NCI-H2227 (cell line): ENCODE data around the gene CD82.
"Not testable (repeated sequence)": the region's sequence is repeated elsewhere in the genome, so short reads cannot be mapped to it uniquely, and the experiment has no call there.

Experiments used
- DNase-seq: peaks from one replicate; lab custom pipeline; 2025; ENCODE audit not compliant: unreplicated experiment; lab: John Stamatoyannopoulos, UW

Gene CD82

GRCh38 chr11:44533921-44534711 is 31.3 kb upstream of the CD82 start:
- DNase-seq: no peak

DNA sequence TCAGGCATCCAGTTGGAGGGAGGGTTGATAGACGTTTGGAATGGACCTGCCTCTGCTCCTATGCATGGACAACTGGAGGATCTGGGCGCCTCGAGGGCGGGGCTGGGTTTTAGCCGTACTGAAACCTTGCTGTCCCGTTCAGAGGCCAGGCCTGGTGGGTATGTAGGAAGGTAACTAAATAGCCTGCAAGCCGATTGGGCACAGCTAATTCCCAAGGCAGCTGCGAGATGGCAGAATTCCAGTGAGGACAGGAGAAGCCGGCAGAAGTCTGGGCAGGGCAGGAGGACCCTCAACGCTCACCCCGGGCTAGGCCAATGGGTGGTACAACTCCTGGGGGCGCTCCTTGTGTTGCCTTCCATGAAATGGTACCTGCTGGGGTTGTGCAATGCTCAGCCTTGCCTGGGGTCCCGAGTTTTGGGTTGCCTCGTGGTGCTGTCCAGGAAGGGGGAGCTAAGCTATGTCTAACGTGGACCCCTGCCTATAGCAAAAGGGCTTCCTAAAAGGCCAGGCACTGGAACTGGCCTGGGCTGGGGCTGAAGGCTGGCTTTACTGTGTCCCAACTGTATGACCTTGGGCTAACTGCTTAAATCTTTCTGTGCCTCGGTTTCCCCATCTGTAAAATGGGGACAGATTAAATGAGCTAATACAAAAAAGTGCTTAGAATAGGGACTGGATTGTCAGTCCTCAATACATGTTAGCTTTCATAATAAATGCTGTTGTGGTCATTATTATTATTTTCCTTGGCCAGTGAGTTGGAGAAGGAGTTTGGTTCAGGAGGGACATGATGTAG is 30.1 kb upstream of the CD82 start:
- no peak for DNase-seq

GRCh38 chr11:44536788-44537516 is 28.5 kb upstream of the CD82 start:
- no peak for DNase-seq

DNA sequence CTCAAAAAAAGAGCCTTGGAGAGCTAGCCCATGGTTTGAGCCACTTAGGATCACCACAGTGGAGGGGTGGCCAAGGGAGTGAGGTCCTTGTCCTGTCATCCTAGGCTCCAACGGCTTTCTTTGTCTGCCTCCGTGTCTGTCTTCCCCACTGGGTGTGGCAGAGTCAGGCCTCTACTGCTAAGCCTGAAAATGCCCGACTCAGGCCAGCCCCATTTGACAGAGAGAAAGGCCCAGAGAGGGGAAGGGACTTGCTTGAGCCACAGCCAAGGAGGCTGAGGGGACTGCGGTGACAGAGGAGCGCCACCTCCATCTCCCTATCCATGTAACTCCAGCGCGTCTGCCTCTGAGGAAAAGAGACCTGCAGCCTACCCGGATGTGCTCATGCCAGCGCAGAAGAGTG is 27.8 kb upstream of the CD82 start:
- DNase-seq: no peak

DNA sequence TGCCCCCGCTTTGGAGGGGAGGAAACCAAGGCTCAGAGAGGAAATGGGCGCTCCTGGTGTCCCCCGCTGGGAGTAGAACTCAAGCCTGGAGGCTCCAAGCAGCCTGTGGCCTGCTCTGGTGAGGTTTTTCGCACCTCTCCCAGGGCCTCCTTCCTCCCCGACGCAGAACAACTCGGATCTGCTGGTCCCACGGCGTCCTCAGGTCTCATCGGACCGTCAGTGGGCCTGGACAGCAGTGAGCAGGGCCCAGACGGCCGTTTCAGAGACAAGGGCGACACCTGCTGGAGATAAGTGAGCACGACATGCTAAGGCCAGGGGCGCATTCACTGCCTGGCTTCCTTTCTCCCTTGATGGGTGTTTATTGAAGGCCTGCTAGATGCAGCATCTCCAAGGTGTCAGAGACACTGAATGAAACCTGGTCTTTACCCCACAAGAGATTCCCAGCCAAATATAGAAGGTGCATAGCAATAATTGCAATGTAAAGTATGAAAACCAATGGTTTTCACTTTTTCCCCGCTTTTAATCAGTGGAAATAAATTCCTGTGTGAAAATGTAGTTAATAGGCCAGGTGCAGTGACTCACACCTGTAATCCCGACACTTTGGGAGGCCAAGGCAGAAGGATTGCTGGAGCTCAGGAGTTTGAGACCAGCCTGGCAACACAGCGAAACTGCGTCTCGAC is 26.9 kb upstream of the CD82 start:
- DNase-seq: peak; percentile 84

- DNase-seq: peak; percentile 83
These were observed 25.5 kb upstream of the CD82 start for GRCh38 chr11:44539971-44540370.

DNA sequence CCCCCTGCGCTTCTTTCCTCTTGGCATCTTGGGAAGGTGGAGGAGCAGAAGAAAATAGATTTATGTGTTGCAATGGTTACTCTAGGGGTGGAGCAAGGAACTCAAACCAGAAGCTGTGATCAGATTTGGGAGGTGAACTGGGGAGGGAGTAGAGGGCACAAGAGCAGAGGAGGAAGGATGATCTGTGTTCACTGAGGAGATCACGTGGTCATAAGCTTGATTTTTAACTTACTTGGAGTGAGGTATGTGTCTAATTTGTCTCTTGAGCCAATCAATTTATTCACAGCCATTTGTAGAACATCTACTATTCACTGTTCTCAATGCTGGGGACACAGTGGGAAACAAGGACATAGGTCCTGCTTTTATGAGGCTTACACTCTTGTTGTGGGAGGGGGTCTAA is 24.8 kb upstream of the CD82 start:
- no peak for DNase-seq

DNA sequence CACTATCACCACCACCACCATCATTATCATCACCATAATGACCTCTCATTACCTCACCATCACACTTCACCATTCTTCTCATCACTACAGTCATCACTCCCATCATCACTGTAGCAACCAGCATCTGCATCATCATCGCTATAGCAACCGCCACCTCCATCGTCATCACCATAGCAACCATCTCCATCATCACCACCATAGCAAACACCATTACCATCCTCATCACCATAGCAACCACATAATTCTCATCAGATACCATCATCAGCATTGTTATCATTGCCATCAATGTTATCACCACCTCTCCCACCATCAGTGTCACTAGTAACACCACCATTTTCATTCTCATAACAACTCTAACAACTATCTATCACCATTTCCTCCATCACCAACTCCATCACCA is 23.1 kb upstream of the CD82 start:
- no peak for DNase-seq

GRCh38 chr11:44546984-44547383 is 18.5 kb upstream of the CD82 start:
- DNase-seq: not testable (repeated sequence)

DNA sequence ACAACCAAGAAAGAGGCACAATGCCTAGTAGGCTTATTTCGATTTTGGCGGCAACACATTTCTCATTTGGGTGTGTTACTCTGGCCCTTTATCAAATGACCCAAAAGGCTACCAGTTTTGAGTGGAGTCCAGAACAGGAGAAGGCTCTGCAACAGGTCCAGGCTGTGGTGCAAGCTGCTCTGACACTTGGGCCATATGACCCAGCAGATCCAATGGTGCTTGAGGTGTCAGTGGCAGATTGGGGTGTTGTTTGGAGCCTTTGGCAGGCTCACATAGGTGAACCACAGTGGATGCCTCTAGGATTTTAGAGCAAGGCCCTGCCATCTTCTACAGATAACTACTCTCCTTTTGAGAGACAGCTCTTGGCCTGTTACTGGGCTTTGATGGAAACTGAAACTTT is 17.9 kb upstream of the CD82 start:
- not testable (repeated sequence) for DNase-seq

GRCh38 chr11:44548032-44548695 is 17.3 kb upstream of the CD82 start:
- DNase-seq: no peak

GRCh38 chr11:44548961-44549749 is 16.3 kb upstream of the CD82 start:
- not testable (repeated sequence) for DNase-seq

DNA sequence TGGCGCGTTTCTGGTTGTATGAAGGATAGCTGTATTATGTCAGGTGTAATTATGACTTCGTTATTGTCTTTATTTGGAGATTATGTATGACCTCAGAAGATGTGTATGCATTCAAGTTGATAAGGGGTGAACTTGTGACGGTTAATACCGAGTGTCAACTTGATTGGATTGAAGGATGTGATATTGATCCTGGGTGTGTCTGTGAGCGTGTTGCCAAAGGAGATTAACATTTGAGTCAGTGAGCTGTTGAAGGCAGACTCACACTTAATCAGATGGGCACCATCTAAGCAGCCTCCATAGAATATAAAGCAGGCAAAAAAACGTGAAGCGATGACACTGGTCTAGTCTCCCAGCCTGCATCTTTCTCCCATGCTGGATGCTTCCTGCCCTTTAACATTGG is 15.3 kb upstream of the CD82 start:
- DNase-seq: no peak

DNA sequence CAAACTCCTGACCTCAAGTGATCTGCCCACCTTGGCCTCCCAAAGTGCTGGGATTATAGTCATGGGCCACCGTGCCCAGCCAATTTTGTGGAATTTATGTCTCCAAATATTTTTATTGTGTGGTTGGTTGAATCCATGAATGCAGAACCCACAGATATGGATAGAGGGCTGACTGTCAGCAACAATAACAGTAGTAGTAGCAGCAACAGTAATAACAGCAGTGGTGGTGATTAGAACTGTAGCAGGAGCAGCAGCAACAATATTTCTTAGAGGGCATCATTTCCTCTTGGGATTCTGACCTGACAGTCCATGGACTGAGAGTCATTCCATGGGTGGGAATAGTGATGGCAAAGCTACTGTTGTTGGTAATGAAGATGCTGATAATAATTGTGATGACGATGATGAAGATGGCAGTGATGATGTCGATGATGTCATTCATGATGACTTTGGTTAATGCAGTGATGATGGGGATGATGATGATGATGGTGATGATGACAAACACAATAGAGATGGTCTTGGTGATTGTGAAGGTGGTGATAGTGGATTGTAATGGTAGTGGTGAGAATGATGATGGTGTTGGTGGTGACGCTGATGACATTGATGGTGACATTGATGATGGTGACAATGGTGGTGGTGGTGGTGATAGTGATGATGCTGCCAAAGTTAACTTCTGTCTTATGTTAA is 13.9 kb upstream of the CD82 start:
- DNase-seq: no peak

DNA sequence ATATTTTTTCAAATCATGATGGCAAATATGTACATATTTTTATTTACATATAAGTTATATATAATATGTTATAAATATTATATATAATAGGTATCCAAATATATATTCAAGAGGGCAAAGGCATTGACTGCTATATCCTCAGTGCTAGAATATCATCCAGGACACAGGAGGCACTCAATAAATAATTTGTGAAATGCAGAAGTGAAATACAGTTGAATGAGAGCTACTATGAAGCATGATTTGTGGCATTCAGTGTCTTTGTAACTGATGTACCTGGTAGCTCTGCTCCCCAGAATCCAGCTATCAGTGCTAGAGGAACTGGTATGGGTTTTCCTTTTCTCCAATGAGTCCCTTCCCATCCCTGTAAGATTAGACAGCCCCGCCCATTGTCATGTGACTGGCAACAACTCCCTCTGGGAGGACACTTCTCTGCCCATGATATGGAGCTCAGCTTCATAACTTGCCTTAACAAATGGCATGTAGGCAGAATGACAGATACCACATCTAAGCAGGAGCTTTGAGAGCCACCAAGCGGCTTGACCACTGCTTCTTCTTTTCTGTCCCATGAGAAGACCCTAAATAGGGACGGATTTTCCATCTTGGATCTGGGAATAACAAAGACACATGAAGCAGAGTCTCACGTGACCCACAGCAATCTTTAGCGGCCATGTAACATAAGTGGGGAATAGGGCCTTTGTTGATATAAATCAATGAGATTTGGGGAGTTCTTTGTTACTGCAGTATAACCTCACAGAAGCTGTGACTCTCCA is 10.2 kb upstream of the CD82 start:
- DNase-seq: no peak

- peak; percentile 57 for DNase-seq
These were observed 8.6 kb upstream of the CD82 start for GRCh38 chr11:44556735-44557409.

GRCh38 chr11:44557464-44557863 is 8.0 kb upstream of the CD82 start:
- DNase-seq: no peak
